HepG2 (cell line): Measurements from ENCODE around the gene PPM1G. TPM values are rescaled to one million over a fixed set of nuclear protein-coding genes. Genes with fewer than 3 reads are reported as not detected.

Source experiments
- ARNTL ChIP-seq: sonication (generic); formaldehyde crosslinking; IDR thresholded peaks from 2 replicates; pipeline ENCODE4 v1.4.0; 2020; ENCODE audit warnings: mild to moderate bottlenecking, missing genetic modification reagents
- ATF7-NPFF ChIP-seq: sonication (generic); formaldehyde crosslinking; IDR thresholded peaks from 2 replicates; pipeline ENCODE4 v1.8.1; 2023; ENCODE audit warnings: mild to moderate bottlenecking, low read depth, missing genetic modification reagents, moderate library complexity
- CCDC6 ChIP-seq: sonication (generic); formaldehyde crosslinking; IDR thresholded peaks from 2 replicates; pipeline ENCODE4 v1.8.1; 2022; ENCODE audit warnings: mild to moderate bottlenecking, missing genetic modification reagents, moderate library complexity
- CREB1 ChIP-seq, 2 experiments: fragments of 450-650 bp in 1 of 2; IDR thresholded peaks; 2 replicates each; pipeline ENCODE4 v1.6.1; 2016 to 2017; ENCODE audit warnings: control low read depth in 1 of 2, mild to moderate bottlenecking in 1 of 2, missing compliant biosample characterization in 1 of 2, missing genetic modification characterization in 1 of 2
- KLF11 ChIP-seq: IDR thresholded peaks from 2 replicates; pipeline ENCODE4 v1.6.1; 2016; ENCODE audit warnings: missing compliant biosample characterization
- MEIS1 ChIP-seq: sonication (generic); formaldehyde crosslinking; IDR thresholded peaks from 2 replicates; pipeline ENCODE4 v1.9.0; 2021; ENCODE audit warnings: mild to moderate bottlenecking, missing genetic modification reagents, moderate library complexity, borderline replicate concordance
- MIER2 ChIP-seq: IDR thresholded peaks from 2 replicates; pipeline ENCODE4 v1.6.1; 2016; ENCODE audit warnings: missing biosample characterization, missing genetic modification reagents
- NFYB ChIP-seq: sonication (generic); formaldehyde crosslinking; IDR thresholded peaks from 2 replicates; pipeline ENCODE4 v1.4.0; 2020; ENCODE audit warnings: missing genetic modification reagents
- PITX1 ChIP-seq: sonication (generic); formaldehyde crosslinking; IDR thresholded peaks from 2 replicates; pipeline ENCODE4 v1.5.1; 2020; ENCODE audit warnings: mild to moderate bottlenecking, missing genetic modification reagents
- RBAK ChIP-seq: sonication (generic); formaldehyde crosslinking; IDR thresholded peaks from 2 replicates; pipeline ENCODE4 v1.5.1; 2020; ENCODE audit warnings: mild to moderate bottlenecking, missing genetic modification reagents
- RBM22 ChIP-seq: fragments of 200-400 bp; formaldehyde crosslinking; optimal IDR thresholded peaks from 2 replicates; pipeline ENCODE3; 2017; ENCODE audit warnings: mild to moderate bottlenecking, low read length, moderate library complexity
- SALL2 ChIP-seq: sonication (generic); formaldehyde crosslinking; IDR thresholded peaks from 2 replicates; pipeline ENCODE4 v1.8.1; 2023; ENCODE audit warnings: mild to moderate bottlenecking, missing genetic modification reagents, inconsistent platforms
- STAT5B ChIP-seq: sonication (generic); formaldehyde crosslinking; IDR thresholded peaks from 2 replicates; pipeline ENCODE4 v1.4.0; 2020; ENCODE audit warnings: missing genetic modification reagents
- XBP1 ChIP-seq: sonication (generic); formaldehyde crosslinking; IDR thresholded peaks from 2 replicates; pipeline ENCODE4 v1.5.0; 2020; ENCODE audit warnings: missing genetic modification reagents
- ZFAT ChIP-seq: sonication (generic); formaldehyde crosslinking; conservative IDR thresholded peaks from 2 replicates; pipeline ENCODE4 v1.8.1; 2023; ENCODE audit warnings: missing genetic modification reagents, inconsistent platforms
- ZNF33A ChIP-seq: sonication (generic); formaldehyde crosslinking; IDR thresholded peaks from 2 replicates; pipeline ENCODE4 v1.5.1; 2020; ENCODE audit warnings: missing genetic modification reagents, mild to moderate bottlenecking, moderate library complexity, borderline replicate concordance
- ZNF563 ChIP-seq: sonication (generic); formaldehyde crosslinking; IDR thresholded peaks from 2 replicates; pipeline ENCODE4 v1.8.0; 2022; ENCODE audit warnings: mild to moderate bottlenecking, moderate library complexity, missing genetic modification reagents
- ZNF720 ChIP-seq: sonication (generic); formaldehyde crosslinking; IDR thresholded peaks from 2 replicates; pipeline ENCODE4 v1.4.0; 2020; ENCODE audit warnings: missing genetic modification reagents
- ZNF777 ChIP-seq: sonication (generic); formaldehyde crosslinking; IDR thresholded peaks from 2 replicates; pipeline ENCODE4 v1.4.0; 2020; ENCODE audit warnings: missing genetic modification reagents
- ZNF781 ChIP-seq: sonication (generic); formaldehyde crosslinking; IDR thresholded peaks from 2 replicates; pipeline ENCODE4 v1.5.1; 2020; ENCODE audit warnings: borderline replicate concordance, mild to moderate bottlenecking, missing genetic modification reagents; ENCODE audit errors: not compliant biosample characterization
- ZNF891 ChIP-seq: sonication (generic); formaldehyde crosslinking; IDR thresholded peaks from 2 replicates; pipeline ENCODE4 v1.5.0; 2020; ENCODE audit warnings: mild to moderate bottlenecking, missing genetic modification reagents
- polyA plus RNA-seq, 8 experiments: library from polyadenylated mRNA; depleted of rRNA in 3 of 8; stranded (reverse) in 7 of 8; unstranded in 1 of 8; fragments of >200 nt; fragmentation: Illumina TruSeq in 4 of 8; extraction: Trizol in 4 of 8; gene quantifications; 2 replicates each; pipeline versions ENCODE4 v1.2.1 to v1.2.3, GENCODE V29; 2011 to 2016; ENCODE audit warnings: low read depth in 4 of 8, missing spikeins in 1 of 8, mixed read lengths in 1 of 8; ENCODE audit not compliant: insufficient read depth in 1 of 8
- total RNA-seq, 5 experiments: library from RNA; depleted of rRNA; stranded (reverse); fragments of >200 nt; fragmentation: Illumina TruSeq; extraction: Trizol; gene quantifications; 2 replicates each; pipeline ENCODE4 v1.2.3, GENCODE V29; 2016; ENCODE audit warnings: low read depth in 1 of 5
- TF ChIP-seq, protein P1 (sequence below): fragments of 450-650 bp; IDR thresholded peaks from 2 replicates; pipeline ENCODE4 v1.6.1; 2017
- TF ChIP-seq, protein P2 (sequence below): sonication (generic); formaldehyde crosslinking; IDR thresholded peaks from 2 replicates; pipeline ENCODE4 v1.9.0; 2021; ENCODE audit warnings: missing genetic modification reagents, mild to moderate bottlenecking, borderline replicate concordance
- TF ChIP-seq, protein P3 (sequence below): sonication (generic); formaldehyde crosslinking; IDR thresholded peaks from 2 replicates; pipeline ENCODE4 v1.8.0; 2022; ENCODE audit warnings: low read depth, missing genetic modification reagents

The PPM1G gene
- total and polyA plus RNA-seq, 2 of the 13 experiments (the other 11 are each of a cell fraction or from before 2014, with no cell fraction given) = 58.2 to 213 TPM

DNA sequence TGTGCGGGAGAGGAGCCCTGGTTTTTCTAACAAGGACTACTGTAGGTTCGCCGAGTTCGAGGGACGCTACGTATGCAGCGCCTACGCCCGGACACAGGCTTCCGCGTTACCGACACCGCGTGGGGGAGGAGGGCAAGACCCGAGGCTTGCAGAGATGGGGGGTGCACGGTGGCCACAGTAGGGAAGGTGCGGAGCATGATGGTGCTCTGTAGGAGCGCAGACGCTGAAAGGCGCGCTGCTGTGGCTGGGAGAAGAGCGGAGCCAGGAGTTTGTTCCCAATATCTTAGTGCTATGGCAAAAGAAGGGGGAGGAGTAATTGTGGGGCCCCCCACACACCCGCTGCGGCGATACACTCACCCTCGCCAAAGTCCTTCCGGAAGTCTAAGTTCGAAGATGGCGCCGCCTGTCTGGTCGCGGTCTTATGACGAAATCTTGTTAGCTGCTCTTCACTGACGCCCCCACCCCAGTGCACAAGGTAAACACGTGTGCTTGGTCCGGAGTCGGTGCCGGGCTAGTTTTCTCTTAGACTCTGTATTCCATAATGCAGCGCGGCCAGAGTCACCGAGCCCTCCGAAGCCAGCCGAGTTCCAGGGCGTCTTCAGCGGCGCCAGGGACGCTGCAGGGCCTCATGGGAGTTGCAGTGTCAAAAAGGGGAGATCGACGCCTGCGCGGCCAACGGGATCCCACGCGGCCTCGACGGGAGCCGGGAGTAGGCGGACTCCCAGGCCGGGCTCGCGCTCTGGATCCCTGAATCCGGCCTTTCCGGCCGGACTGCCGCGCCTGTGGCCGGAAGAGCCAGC, 52.8 kb downstream of the PPM1G start, which contains the start of gene GTF3C2 (continued):
- TF ChIP-seq, protein P1, sequence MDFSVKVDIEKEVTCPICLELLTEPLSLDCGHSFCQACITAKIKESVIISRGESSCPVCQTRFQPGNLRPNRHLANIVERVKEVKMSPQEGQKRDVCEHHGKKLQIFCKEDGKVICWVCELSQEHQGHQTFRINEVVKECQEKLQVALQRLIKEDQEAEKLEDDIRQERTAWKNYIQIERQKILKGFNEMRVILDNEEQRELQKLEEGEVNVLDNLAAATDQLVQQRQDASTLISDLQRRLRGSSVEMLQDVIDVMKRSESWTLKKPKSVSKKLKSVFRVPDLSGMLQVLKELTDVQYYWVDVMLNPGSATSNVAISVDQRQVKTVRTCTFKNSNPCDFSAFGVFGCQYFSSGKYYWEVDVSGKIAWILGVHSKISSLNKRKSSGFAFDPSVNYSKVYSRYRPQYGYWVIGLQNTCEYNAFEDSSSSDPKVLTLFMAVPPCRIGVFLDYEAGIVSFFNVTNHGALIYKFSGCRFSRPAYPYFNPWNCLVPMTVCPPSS = no peak
- TF ChIP-seq ZNF891 (CRISPR knock-in tag) = peak; percentile 41
- TF ChIP-seq, protein P2, sequence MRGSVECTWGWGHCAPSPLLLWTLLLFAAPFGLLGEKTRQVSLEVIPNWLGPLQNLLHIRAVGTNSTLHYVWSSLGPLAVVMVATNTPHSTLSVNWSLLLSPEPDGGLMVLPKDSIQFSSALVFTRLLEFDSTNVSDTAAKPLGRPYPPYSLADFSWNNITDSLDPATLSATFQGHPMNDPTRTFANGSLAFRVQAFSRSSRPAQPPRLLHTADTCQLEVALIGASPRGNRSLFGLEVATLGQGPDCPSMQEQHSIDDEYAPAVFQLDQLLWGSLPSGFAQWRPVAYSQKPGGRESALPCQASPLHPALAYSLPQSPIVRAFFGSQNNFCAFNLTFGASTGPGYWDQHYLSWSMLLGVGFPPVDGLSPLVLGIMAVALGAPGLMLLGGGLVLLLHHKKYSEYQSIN (CRISPR knock-in tag) = no peak
- TF ChIP-seq ARNTL (CRISPR knock-in tag) = peak; percentile 94
- TF ChIP-seq CREB1 (IDR thresholded peaks at IDR 0.05) = peak; percentile 98
- TF ChIP-seq CREB1 (CRISPR knock-in tag; IDR thresholded peaks at IDR 0.05) = peak; percentile 99
- TF ChIP-seq MIER2 (CRISPR knock-in tag) = peak; percentile 28; the same call in 1 of the 2 replicates
- peak; percentile 70 for TF ChIP-seq PITX1 (CRISPR knock-in tag)
- TF ChIP-seq ZFAT (CRISPR knock-in tag) = 0 out of 2 replicates have a peak, but pooled peaks have one; percentile 36
- peak; percentile 87; the same call in 1 of the 2 replicates for TF ChIP-seq ZNF563 (CRISPR knock-in tag)
- peak; percentile 77 for TF ChIP-seq ZNF781 (CRISPR knock-in tag)
- peak; percentile 96 for TF ChIP-seq RBM22
- TF ChIP-seq MEIS1 = no peak; the same call in 1 of the 2 replicates
- TF ChIP-seq SALL2 (CRISPR knock-in tag) = no peak; the same call in 1 of the 2 replicates
- TF ChIP-seq NFYB (CRISPR knock-in tag) = peak; percentile 67
- TF ChIP-seq ATF7-NPFF (CRISPR knock-in tag) = peak; percentile 48; the same call in 1 of the 2 replicates
- TF ChIP-seq RBAK (CRISPR knock-in tag) = no peak
- TF ChIP-seq XBP1 (CRISPR knock-in tag) = no peak
- TF ChIP-seq CCDC6 (CRISPR knock-in tag) = peak; percentile 84; the same call in 1 of the 2 replicates
- TF ChIP-seq KLF11 (CRISPR knock-in tag) = peak; percentile 64; the same call in 1 of the 2 replicates
- TF ChIP-seq, protein P3, sequence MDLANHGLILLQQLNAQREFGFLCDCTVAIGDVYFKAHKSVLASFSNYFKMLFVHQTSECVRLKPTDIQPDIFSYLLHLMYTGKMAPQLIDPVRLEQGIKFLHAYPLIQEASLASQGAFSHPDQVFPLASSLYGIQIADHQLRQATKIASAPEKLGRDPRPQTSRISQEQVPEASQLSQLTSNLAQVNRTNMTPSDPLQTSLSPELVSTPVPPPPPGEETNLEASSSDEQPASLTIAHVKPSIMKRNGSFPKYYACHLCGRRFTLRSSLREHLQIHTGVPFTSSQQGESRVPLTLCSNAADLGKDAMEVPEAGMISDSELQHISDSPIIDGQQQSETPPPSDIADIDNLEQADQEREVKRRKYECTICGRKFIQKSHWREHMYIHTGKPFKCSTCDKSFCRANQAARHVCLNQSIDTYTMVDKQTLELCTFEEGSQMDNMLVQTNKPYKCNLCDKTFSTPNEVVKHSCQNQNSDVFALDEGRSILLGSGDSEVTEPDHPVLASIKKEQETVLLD (CRISPR knock-in tag) = peak; percentile 50
- peak; percentile 48; the same call in 1 of the 2 replicates for TF ChIP-seq ZNF33A (CRISPR knock-in tag)
- no peak for TF ChIP-seq STAT5B (CRISPR knock-in tag)
- peak; percentile 93 for TF ChIP-seq ZNF777 (CRISPR knock-in tag)
- TF ChIP-seq ZNF720 (CRISPR knock-in tag) = 0 out of 2 replicates have a peak, but pooled peaks have one; percentile 42
